GM18507 (cell line): ENCODE measurements around the gene CALD1.

Experiments used
- DNase-seq: peaks from one replicate; pipeline ENCODE4 v3.0.0; 2011; ENCODE audit warnings: low read depth; ENCODE audit not compliant: insufficient read length; ENCODE audit errors: extremely low spot score
- FAIRE-seq: peaks from 2 replicates; lab custom pipeline; 2011; peaks lifted over from hg19 to GRCh38; lab: Jason Lieb, UNC

CALD1 gene

DNA sequence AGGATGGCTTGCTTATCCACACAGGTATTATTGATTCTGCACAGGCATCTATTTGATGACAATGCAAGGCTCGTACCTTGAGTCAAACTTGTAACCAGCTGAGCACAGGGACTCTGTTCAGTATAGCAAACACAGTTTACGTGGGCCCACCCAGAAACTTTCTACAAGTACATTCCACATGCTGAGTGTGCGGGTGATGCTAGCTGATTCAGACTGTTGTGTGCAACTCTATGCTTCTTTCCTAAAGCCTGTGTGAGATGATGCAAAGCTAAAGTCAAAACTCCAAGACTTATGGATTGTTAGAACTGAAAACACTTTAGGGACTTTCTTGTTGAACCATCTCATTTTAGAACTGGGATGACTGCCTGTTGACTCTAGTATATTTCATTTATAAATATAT lies 21.5 kb upstream of the CALD1 start:
- no peak for FAIRE-seq
- DNase-seq: no peak

DNA sequence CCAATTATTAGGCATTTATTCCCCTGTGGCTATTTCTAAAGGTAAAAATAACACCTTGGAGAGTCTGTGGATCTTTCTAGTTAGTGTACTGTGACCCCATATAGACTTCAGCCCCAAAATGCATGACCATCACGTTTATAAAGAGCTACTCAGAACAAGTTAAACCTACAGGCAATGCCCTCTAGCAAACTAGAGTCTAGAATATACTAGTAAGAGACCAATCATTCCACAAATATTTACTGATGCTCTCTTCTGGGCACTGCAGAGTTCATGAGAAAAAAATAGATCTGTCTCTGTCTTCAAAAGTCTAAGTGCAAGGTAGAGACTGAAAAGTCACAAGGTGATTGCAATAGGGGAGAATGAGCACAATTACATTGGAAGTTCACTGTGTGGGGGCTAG lies 20.5 kb upstream of the CALD1 start:
- FAIRE-seq (no peak), DNase-seq (no peak)

DNA sequence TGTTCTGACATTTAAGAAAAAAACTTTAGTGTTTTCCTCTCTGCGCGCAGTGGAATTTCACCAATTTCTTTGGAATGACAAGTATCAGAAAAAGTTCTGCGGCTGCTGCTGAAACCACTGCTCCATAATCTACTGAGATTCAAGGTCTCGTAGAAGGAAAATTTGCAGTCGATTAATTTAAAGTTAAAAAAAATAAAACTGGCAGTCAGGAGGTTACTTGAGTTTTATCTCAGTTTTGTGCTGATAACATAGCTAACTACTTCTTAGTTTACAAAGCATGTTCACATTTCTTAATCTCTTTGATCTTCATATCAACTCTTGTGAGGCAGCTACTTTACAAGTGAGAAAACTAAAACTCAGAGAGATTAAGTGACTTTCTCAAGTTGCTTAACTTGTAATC lies 18.2 kb upstream of the CALD1 start:
- DNase-seq: no peak
- FAIRE-seq: no peak

DNA sequence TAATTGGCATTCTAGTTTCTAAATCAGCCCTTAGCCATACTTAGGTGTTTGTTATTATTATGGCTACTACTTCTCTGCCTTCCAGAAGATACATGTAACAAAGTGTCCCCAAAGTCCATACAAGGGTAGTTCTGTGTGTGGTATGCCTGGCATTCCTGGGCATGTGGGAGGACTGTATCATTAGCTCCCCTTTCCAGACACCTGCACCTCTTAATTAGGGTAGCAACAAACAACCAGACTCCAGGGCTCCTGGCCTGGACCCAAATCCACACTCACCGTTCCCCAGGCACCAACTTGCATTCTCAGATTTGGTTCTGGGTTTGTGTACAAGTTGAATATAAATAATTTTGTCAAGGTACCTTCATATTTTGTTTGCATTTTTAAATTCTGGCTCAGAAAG lies 15.5 kb upstream of the CALD1 start:
- FAIRE-seq (no peak), DNase-seq (no peak)

DNA sequence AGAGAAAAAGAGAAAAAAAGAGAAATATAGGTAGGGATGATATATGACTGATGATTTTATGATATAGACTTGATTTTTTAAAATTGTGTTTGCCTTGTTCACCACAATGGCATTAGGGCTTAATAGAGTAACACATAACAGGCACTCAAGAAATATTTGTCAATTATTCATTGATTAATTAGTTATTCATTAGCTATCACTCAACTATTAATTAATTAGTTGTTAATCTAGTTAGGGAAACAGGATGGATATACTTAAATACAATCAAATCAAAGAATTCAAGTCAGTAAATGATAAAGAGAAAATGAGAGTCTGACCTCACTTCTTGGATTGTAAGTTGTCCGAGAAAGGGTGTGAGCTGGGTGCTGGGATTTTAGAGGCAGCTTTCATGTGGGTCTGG lies 15.1 kb upstream of the CALD1 start:
- DNase-seq (no peak), FAIRE-seq (no peak)

DNA sequence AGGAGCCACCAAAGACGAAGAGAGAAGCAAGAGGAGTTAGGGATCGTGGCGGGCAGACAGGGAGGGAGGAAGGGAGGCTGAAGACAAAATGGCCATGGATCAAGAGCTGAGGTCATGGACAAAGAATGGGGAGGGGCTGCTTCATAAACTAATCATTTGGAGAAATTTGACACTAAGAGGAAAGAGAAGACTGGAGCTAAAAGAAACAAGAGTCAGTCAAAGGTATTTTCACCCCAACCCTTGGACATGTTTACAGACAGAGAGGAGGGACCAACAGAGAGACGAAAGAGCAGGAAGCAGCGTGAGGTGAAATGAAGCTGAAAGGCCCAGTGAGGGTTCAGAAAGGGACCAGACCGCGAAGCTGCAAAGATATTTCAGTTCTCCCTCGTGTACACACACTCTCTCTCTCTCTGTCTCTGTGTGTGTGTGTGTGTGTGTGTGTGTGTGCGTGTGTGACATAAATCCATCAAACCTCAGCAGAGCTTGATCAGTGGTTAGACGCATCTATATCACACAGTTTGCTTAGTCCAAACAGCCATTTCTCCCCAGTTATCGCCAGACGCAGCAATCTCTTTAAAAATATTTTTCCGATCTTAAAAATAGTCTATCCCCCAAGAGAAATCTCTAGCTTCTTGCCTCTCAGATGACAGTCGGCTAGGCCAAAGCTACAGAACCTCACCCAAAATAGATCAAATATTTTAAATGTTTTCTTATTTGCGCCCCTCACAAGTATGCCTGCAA lies 12.5 kb upstream of the CALD1 start:
- FAIRE-seq (peak; percentile 86), DNase-seq (peak; percentile 40)

DNA sequence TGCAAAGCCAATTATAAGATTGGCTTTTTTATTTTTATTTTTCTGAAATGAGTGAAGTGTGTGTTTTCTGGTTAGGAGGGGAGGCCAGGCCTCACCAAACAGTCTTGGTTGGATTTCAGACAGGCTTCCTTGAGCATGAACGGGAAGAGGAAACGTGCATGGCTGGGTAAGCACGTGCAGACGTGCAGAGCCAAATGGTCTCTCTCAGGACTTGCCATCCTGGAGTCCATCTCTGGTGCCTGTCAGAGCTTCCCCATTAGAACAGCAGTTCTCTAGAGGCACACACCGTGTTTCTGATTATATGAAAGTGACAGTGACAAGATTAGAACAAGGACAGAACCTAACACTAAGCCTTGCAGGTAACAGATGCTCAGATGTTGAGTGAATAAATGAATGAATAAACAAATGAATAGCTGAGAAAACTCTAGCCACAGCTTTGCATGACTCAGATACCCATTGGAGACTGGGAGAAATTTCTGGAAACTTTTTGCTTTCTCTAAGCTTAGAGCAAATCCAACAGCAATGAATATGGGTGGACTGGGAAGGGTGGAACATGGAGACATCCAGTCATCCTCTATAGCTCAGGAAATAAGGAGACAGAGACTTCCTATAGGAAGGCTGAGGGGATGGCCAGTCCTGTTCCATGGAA lies 11.8 kb upstream of the CALD1 start:
- FAIRE-seq (no peak), DNase-seq (no peak)

DNA sequence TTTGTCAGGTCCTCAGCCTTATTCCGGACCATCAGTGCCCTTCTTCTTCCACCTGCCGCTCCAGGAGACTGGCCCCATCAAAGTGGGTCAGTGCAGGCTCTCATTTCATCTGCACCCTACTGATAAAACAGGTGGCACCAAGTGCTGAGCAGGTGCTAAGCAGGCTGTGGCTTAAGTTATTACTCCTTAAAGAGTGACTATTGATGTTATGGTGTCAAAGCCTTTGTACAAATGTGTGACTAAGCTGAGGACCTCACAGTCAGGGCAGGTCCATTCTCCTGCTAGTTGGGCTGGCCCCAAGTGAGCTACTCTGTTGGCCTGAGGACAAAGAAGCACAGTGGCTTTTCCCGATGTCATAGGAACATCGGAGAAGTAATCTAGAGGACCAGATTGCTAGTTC lies 11.2 kb upstream of the CALD1 start:
- no peak for DNase-seq
- FAIRE-seq: no peak

DNA sequence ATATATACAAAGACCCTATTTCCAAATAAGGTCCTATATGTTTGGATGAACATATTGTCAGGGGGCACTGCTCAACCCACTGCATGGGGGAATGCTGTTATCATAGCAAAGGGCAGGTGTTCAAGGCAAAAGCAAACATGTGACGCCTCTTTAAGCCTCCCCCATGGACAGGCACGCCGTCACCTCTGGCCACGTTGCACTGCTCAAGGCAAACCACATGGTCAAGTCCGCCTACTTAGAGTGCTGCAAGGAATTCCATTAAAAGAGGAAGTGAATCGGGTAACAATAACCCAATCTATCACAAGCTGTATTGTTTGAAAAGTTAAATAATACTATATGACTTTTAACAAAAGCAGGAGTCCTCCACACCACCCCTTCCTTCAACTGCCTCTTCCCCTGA lies 8.8 kb upstream of the CALD1 start:
- no peak for DNase-seq
- no peak for FAIRE-seq

DNA sequence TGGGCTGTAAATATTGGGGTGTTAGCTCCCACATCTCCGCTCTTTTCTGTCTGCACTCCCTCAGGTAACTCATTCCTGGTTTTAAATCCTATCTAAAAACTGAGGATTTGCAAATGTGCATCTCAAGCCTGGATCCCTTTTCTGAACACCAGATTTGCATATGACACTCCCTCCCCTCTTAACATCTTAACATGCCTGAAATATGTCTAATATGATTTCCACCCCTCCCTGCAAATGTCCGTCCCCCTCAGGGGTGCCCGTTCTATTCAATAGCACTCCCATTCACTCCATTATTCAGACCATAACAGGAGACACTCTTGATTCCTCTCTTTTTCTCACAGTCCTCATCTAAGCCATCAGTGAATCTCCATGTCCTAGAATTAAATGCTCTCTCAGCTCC lies 8.3 kb upstream of the CALD1 start:
- DNase-seq (no peak), FAIRE-seq (no peak)

DNA sequence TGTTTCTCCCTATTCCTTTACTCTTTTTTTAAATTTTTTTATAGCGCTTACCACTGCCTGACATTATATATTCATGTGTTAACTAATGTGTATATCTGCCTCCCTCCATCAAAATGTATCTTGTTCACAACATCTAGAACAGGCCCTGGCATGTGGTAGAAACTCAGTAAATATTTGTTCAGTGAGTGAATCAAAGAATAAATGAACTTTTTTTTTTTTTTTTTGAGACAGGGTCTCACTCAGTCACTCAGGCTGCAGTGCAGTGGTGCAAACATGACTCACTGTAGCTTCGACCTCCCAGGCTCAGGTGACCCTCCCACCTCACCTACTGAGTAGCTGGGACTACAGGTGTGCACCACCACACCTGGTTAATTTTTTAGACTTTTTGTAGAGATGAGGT lies 7.5 kb upstream of the CALD1 start:
- DNase-seq (no peak), FAIRE-seq (no peak)

DNA sequence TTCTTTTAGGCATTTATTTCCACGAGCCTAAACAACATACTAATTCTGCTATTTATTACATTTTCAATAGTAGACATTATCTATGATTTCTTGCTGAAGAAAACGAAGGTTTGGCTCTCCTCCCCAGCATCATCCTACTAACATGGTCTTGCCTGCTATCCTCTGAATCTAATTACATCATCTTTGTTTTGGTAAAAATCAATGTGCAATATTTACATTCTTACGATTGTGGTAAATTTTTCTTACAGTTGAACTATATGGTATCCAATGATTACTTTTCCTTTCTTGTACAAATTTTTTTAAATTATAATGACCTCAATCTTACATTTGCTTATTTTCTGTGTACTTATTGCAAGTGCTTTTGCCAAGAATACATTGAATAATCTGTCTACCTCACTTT lies 7.0 kb upstream of the CALD1 start:
- DNase-seq (no peak), FAIRE-seq (no peak)

DNA sequence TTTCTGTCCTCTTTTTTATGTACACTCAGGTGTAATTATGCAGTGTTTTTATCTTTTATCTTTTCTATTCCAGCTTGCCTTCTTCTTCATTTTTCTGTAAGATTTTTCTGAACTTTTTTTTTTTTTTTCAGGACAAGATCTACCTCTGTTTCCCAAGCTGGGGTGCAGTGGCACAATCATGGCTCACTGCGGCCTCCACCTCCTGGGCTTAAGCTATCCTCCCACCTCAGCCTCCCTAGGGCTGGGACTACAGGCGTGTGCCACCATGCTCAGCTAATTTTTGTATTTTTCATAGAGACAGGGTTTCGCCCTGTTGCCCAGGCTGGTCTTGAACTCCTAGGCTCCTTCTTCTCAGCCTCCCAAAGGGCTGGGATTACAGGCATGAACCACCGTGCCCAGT lies 6.3 kb upstream of the CALD1 start:
- DNase-seq (no peak), FAIRE-seq (no peak)

DNA sequence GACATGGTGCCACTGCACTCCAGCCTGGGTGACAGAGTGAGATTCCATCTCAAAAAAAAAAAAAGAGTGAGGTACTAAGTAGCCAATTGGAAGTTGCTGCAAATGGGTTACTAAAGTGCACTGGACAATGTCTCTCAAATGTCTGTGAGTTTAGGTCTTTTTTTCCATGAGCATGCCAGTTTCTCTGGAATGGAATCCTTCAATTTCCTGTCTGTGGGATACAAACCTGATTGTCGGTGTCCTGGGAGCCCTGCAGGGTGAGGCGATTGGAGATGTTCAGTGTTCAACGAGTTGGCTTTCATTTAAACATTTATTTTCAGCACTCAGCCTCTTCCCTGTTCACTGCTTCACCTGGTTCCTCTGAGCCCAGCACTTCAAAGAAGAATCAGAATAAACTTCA lies 5.3 kb upstream of the CALD1 start:
- no peak for FAIRE-seq
- no peak for DNase-seq

DNA sequence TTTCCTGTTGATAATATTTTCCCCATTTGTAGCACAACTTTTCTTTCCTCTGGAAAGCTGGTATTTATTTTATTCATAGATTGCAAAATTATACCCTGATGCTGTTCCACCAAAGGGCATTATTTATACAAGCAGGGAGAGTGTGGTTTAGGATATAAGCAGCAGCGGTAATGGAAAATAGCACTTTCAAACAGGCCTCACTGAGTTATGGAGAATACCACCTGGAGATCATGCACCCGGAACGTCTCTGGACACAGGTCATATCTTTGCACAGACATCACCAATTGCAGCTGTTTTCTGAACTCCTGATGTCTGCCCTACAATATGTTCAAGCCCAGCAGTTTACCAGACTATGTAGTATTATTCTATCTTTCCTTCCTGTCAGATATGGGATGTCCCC lies 2.0 kb upstream of the CALD1 start:
- DNase-seq: no peak
- FAIRE-seq: no peak

DNA sequence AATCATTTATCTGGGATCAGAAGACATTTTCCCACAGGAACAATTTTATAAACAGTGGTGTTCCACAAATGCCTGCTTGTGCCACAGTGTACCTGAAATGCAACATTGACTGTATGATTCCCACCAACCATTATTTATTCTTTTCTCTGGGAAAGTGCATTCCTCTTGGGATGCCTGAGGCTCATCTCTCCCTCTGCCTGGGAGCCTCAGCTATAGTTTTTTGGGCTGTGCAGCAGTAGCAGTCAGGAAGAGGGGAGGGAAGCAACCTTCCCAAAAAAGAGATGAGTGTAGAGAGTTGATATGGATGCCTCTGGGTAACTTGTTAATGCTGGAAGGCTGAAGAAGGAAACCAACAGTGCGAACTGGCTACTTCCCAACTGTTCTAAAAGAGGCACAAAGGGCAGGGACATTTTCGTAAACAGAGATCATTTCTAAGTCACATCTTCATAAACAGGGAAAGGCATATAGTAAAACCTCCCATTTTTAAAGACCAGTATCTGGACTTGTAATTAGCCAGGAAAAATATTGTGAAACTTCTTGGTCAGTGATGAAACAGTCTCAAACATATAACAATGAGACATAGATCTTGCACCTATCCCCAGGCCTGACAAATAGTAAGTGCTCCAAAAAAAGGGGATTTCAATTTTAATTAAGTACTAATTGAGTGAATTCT lies 1.4 kb upstream of the CALD1 start:
- DNase-seq (no peak), FAIRE-seq (no peak)

DNA sequence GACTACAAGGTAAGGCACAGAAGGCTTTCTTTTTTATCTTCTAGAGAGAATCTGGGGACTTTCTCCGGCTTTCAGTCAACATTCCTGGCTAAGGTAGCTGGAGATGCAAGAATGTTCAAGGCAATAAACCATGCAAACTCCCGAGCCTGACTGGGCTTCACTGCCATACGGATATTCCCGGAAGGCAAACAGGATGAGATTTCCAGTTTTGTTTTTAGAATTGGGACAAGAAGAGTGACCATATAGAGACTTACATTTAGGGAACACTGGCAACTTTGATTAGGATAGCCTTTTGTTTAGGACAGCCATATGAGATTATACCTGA lies 269 bp downstream of the CALD1 start:
- DNase-seq (no peak), FAIRE-seq (no peak)

DNA sequence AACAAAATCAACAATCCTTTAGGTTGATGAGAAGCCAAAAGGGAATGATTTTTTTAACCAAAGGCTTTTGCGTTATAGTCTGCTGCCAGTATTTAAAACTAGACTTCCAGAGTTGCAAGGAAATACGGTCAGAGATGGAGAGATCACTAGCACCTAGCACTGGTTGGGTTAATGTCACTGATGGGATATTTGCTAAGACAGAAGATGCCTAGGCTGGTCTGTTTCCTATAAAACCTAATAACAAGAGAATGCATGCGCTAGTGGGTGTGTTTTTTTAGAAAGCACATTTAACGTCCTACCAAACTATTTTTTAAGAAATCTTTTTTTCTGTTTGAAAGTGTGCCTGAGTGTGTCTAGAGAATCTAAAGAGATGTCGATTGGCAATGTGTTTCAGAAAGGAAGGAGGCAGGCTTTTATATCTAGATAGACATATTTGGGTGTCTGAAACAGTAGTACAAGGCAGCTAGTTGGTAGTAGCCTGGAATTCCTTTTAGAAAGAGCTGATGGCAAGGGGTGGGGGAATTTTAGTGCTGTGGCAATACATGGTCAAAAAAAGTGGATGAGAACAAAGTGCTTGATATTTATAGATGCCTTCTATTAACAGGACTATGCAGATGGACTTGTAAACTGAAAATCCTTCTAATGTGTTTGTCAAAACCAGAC lies 863 bp downstream of the CALD1 start:
- no peak for FAIRE-seq
- no peak for DNase-seq

DNA sequence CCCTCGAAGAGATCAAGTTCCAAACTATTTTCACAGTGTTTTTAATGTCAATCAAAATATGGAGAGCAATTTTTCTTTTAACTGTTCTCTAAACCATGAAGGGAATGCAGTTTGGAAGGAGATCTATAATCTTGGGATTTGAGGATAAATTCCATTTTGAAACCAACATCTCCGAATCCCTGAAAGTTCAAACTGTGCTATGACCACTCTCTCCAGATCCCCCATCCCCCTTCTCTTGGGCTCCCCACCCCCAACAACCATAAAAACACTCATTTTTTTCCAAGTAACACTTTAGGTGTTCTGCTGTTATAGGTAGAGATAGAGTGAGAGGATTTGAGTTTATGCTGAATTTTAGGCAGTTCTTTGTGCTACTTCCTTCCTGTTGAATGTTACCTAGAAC lies 1.7 kb downstream of the CALD1 start:
- DNase-seq (no peak), FAIRE-seq (no peak)

DNA sequence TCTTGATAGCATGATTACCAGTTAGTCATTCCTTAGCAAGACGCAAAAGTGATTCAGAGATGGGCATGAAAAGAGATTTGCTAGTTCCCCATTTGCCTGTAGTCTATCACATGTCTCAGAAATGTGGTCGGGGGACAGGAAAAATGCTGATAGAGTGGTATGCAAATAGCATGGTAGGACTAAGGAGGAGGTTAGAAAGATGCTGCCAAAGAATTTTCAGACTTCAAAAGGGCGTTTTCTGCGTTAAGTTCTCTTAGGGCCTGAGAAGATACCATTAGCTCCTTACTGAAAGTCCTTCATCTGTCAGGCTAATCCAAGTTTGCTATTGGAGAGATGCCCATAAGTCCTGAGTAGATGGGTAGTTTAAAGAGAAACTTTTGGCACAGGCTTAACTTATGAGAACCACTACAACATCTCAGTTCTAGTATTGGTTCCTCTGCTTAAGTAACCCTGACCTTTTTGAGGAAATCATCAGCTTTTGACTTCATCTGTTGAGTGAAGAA lies 2.7 kb downstream of the CALD1 start:
- FAIRE-seq (peak; percentile 56), DNase-seq (no peak)
